Erythroblast (primary cell): ENCODE data around the gene XIRP2.

Experiments used
- GATA1 ChIP-seq: IDR thresholded peaks from 2 replicates; pipeline ENCODE4 v1.6.1; 2011; ENCODE audit warnings: low read depth, mild to moderate bottlenecking, control low read depth, low read length, moderate library complexity
- POLR2A ChIP-seq: IDR thresholded peaks from 2 replicates; pipeline ENCODE4 v1.6.1; 2011; ENCODE audit warnings: mild to moderate bottlenecking, low read length

DNA sequence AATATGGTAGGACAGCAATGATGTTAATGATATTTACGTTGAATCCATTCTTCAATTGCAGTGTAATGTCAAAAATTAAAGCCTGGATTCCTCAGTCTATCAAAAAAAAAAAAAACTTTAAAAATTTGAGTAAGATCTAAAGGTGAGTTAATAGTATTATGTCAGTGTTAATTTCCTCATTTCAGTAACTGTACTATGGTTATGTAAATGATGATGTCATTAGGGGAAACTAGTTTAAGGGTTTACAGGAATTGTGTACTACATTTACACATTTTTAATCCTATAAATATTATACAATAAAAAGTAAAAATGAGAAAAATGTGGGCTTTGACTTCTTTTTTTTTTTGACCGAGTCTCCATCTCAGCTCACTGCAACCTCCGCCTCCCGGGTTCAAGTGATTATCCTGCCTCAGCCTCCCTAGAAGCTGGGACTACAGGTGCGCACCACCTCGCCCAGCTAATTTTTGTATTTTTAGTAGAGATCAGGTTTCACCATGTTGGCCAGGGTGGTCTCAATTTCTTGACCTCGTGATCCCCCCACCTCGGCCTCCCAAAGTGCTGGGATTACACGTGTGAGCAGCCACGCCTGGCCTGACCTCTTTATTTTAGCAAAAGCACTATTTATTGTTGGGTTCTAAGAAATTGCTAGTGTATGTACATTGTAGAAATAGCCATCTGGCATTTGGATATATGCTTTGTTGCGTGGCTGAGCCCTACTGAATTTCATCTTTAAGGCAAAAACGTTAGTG is 106.5 kb downstream of the XIRP2 start:
- no peak for TF ChIP-seq POLR2A
- no peak for TF ChIP-seq GATA1
